H1 (cell line): Measurements from ENCODE around the gene PHF3.

Experiments
- ATF2 ChIP-seq: IDR thresholded peaks from 2 replicates; pipeline ENCODE4 v1.6.1; 2012; ENCODE audit warnings: low read length, inconsistent platforms
- CBX5 ChIP-seq: fragments of 300-800, 300-1000 bp; sonication (generic); IDR thresholded peaks from 2 replicates; pipeline ENCODE4 v1.7.1; 2016; ENCODE audit warnings: antibody characterized with exemption, low read length, low read depth
- JUND ChIP-seq: IDR thresholded peaks from 2 replicates; pipeline ENCODE4 v1.6.1; 2011; ENCODE audit warnings: mild to moderate bottlenecking, improper control_type of control experiment, low read length
- KDM5A ChIP-seq: fragments of 200-600 bp; IDR thresholded peaks from 2 replicates; pipeline ENCODE4 v1.7.1; 2012; ENCODE audit warnings: mild to moderate bottlenecking, low read length, inconsistent platforms, mixed read lengths
- MAFK ChIP-seq: IDR thresholded peaks from 2 replicates; pipeline ENCODE4 v1.6.1; 2012; ENCODE audit warnings: low read depth, mild to moderate bottlenecking, improper control_type of control experiment, low read length
- POLR2A ChIP-seq, 2 experiments: IDR thresholded peaks; 1 replicate in 1 of 2; 2 replicates in 1 of 2; pipeline ENCODE4 v1.6.1; 2011; ENCODE audit warnings: low read depth in 2 of 2, low read length in 2 of 2, mild to moderate bottlenecking in 2 of 2; ENCODE audit errors: control extremely low read depth in 1 of 2
- SP1 ChIP-seq: IDR thresholded peaks from 2 replicates; pipeline ENCODE4 v1.6.1; 2011; ENCODE audit warnings: low read depth, low read length
- TAF1 ChIP-seq: IDR thresholded peaks from 2 replicates; pipeline ENCODE4 v1.6.1; 2011; ENCODE audit warnings: mild to moderate bottlenecking, low read depth, low read length
- TBP ChIP-seq: IDR thresholded peaks from 2 replicates; pipeline ENCODE4 v1.6.1; 2011; ENCODE audit warnings: low read depth, low read length, improper control_type of control experiment
- TF ChIP-seq, protein P1 (sequence below), 3 experiments: IDR thresholded peaks; 1 replicate in 2 of 3; 2 replicates in 1 of 3; pipeline versions ENCODE4 v1.5.1 to v1.6.1; 2011; ENCODE audit warnings: low read length in 3 of 3, mild to moderate bottlenecking in 3 of 3, inconsistent platforms in 2 of 3, low read depth in 1 of 3, moderate library complexity in 1 of 3; ENCODE audit not compliant: insufficient read depth in 1 of 3; ENCODE audit errors: control extremely low read depth in 1 of 3
- TF ChIP-seq, protein P2 (sequence below): IDR thresholded peaks from 2 replicates; pipeline ENCODE4 v1.6.1; 2012; ENCODE audit warnings: inconsistent platforms

GRCh38 chr6:63610944-63611343, 24.7 kb upstream of the PHF3 start:
- TF ChIP-seq POLR2A (IDR thresholded peaks at IDR 0.05; ENCODE audit: control extremely low read depth in 1 of 2, low read depth in 2 of 2, low read length in 2 of 2) (no peak), ATF2 (no peak), JUND (no peak), CBX5 (no peak), SP1 (no peak), TBP (no peak), KDM5A (no peak), TAF1 (no peak), MAFK (no peak)
- TF ChIP-seq, protein P1, sequence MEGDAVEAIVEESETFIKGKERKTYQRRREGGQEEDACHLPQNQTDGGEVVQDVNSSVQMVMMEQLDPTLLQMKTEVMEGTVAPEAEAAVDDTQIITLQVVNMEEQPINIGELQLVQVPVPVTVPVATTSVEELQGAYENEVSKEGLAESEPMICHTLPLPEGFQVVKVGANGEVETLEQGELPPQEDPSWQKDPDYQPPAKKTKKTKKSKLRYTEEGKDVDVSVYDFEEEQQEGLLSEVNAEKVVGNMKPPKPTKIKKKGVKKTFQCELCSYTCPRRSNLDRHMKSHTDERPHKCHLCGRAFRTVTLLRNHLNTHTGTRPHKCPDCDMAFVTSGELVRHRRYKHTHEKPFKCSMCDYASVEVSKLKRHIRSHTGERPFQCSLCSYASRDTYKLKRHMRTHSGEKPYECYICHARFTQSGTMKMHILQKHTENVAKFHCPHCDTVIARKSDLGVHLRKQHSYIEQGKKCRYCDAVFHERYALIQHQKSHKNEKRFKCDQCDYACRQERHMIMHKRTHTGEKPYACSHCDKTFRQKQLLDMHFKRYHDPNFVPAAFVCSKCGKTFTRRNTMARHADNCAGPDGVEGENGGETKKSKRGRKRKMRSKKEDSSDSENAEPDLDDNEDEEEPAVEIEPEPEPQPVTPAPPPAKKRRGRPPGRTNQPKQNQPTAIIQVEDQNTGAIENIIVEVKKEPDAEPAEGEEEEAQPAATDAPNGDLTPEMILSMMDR (IDR thresholded peaks at IDR 0.05; ENCODE audit: control extremely low read depth in 1 of 3, insufficient read depth in 1 of 3, low read depth in 1 of 3, low read length in 3 of 3), result no peak
- TF ChIP-seq, protein P2, sequence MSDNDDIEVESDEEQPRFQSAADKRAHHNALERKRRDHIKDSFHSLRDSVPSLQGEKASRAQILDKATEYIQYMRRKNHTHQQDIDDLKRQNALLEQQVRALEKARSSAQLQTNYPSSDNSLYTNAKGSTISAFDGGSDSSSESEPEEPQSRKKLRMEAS, result no peak
